Tibial nerve (tissue), 3 donors: ENCODE measurements around the gene HUNK.

Experiments
- CTCF ChIP-seq, 5 experiments: fragments of 200-600 bp in 3 of 5; fragments of 450-650 bp in 2 of 5; sonication (generic) in 3 of 5; IDR thresholded peaks; one replicate each; pipeline ENCODE4 v1.5.1; 2016 to 2019; ENCODE audit warnings: antibody characterized with exemption in 5 of 5, mild to moderate bottlenecking in 3 of 5, moderate library complexity in 2 of 5
- POLR2A ChIP-seq, 2 donors: fragments of 450-650 bp; IDR thresholded peaks; one replicate each; pipeline ENCODE4 v1.6.1; 2017; ENCODE audit warnings: antibody characterized with exemption in 2 of 2, mild to moderate bottlenecking in 2 of 2, moderate library complexity in 2 of 2

GRCh38 chr21:31844206-31844605 is 28.6 kb upstream of the HUNK start:
- TF ChIP-seq POLR2A (IDR thresholded peaks at IDR 0.05): no peak
- TF ChIP-seq CTCF (IDR thresholded peaks at IDR 0.05): no peak
